Stimulated activated CD8-positive, alpha-beta memory T cell treated with anti-CD3 and anti-CD28 coated beads, Interleukin-2, amount 100 ng/mL, for 48 hours (primary cell): ENCODE measurements around the gene ANK3.

Experiments
- DNase-seq, 2 donors: peaks; one replicate each; pipeline ENCODE4 v3.0.0-alpha.2; 2020; ENCODE audit warnings: low read depth in 2 of 2

Gene ANK3

DNA sequence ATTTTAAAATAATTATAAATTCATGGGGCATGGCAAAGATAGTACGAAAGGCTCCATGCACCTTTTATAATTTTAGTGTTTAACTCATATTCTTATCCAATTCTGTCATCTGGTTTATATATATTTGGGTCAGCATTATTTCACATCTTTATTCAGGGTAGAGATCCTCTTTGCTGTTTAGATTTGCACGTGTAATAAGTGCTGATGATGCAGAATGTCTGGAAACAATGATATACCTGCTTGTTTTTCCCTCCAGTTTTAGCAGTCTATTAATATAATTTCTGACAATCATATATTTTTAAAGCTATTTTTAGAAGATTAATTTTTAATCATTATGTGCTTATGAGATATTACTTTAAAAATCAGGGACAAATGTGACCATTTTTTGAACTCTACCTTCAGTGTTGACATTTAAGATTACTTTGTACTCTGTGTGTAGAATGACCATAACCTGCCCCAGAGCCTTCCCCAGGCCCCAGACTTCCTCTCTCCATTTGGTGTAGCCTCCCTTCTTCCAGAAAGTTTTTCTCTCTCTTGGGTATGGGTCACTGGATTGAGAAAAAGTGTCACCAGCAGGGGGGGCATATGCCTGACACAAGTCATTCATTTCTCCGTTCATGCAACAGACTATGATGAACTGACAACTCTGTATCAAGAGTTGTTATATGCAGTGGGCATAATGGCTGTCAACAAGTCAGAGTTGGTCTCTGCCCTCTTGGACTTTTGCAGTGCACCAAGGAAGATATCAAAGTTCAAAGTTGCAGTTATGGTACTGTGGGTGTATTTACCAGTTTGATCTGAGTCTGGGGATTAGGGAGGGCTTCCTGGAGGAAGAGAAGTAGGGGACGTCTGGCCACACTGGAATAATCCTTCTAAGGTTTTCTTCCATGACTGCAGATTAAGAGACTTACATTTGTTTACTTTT, 290.7 kb downstream of the ANK3 start:
- DNase-seq: no peak

DNA sequence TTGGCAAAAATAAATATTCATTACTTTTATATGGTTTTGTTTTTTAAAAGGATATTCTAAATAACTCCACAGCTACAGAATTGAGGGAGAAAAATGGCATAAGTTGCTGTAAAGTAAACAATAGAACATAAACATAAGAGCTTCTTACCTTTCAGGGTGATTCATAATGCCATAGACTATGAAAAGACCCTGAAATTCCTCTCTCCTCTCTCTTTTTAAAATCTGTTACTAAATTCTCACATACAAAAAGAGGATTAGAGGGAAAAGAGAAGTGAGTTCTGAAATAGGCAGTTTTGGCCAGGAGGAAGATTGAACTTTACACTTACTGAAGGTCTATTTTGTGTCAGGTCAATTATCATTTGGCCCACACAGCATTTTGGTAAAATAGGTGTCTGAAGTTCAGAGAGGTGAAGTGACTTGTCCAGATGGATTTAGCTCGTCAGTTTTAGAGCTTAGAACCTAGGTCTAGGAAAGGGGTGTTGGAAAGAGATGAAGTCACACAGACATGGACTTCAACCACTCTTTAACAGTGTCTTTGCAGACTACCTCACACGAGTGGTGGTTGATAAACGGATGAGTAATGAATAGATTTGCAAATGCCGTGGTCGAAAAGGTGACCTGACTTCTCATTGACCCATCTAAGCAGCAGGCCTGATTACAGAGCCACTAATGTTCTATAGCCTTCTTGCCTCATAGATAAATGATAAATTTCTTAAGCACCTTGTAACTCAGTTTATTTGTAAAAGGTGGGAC, 292.7 kb downstream of the ANK3 start:
- no peak for DNase-seq

DNA sequence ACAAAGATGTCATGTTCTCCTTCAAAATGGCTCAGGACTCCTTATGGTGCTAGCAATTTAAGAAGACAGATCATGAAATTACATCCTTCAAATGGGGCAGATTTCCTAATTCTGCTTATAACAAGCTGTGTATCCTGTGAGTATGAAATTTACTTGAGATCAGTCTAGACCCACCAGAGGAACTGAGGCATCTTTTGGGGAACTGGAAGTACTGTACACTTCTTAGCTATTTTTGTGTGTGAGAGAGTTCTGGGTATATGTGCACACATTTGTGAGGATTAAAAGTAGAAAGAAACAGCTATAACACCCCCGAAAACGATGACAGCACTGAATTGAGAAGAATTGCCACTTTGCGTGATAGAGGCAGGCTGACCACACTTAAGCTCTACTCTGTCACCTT, 296.4 kb downstream of the ANK3 start:
- DNase-seq: no peak

DNA sequence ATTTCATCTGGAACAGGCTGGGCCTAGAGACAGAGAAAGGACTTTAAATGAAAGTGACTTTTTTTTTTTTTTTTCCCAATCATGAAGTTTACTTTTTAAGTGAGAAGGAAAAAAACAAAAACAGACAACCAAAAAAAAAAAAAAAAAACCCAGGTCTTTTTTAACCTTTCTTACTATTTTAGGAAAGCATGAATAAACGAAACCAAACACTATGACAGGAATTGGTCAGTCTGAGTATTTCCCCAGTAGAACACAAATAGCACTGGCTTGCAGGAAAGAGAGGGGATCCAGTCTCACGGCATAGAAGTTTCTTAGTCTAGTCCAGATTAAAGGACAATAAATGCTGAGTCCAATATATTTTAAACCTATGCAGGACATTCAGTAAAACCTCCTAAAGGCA, 302.8 kb downstream of the ANK3 start:
- DNase-seq: no peak

DNA sequence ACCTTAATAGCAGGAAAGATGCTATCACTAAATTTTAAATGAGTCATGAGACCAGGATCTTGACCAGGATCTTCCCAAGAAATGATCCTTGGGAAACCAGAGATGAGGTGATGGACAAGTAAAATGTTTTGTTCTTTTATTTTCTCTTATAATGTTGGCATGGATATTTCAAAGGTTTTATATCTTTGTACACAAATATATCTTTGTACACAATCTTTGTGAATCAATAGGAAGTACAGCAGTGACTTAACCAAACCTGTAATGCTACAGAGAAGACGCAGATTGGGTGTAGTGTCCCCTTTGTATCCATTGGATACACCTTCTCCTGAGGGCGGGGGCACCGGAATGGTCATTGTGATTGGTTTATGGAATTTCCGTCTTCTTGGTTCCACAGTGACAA, 303.3 kb downstream of the ANK3 start:
- no peak for DNase-seq

DNA sequence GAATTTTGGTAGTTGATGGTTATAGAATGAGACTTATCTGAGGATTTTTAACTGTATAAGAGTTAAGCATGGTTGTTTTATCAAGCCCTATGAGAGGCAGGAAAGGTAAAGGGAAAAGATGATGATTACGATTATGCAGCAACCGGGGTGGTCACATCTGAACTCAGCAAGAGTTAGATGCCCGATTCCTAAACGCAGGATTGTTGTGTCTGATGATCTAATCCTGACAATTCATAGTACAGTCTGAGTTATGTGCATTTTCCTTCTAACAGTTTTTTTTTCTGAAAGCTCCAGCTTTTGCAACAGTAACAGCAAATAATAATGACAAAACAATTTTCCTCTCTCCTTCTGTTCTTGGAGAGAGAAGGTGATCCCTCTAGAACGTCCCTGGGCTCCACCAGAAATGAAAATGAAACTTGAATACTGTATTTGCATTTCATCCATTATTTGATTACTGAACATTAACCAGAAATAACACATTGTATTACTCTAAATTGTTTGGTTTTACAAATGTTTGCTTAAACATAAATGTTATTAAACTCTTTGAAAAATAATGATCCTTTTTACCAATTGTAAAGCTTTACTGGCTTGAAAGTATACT, 306.8 kb downstream of the ANK3 start:
- DNase-seq: no peak

DNA sequence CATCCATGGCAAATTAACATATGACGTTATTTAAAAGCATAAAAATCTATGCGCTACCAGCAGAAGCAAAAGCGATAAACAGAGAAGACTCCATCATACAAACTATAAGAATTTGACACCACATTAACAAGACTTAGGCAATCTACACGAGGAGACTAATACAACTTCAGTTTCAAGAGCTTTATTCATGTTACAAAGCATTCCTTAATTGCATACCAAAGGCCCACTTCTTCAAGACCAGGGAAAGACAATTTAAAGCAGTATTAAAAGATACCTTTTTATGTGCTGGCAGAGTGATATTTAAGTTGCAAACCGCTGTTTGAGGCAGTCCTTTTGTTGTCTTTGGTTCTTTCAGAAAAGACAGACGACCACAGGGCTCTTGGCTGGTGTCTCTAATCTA, 307.3 kb downstream of the ANK3 start:
- DNase-seq: no peak

DNA sequence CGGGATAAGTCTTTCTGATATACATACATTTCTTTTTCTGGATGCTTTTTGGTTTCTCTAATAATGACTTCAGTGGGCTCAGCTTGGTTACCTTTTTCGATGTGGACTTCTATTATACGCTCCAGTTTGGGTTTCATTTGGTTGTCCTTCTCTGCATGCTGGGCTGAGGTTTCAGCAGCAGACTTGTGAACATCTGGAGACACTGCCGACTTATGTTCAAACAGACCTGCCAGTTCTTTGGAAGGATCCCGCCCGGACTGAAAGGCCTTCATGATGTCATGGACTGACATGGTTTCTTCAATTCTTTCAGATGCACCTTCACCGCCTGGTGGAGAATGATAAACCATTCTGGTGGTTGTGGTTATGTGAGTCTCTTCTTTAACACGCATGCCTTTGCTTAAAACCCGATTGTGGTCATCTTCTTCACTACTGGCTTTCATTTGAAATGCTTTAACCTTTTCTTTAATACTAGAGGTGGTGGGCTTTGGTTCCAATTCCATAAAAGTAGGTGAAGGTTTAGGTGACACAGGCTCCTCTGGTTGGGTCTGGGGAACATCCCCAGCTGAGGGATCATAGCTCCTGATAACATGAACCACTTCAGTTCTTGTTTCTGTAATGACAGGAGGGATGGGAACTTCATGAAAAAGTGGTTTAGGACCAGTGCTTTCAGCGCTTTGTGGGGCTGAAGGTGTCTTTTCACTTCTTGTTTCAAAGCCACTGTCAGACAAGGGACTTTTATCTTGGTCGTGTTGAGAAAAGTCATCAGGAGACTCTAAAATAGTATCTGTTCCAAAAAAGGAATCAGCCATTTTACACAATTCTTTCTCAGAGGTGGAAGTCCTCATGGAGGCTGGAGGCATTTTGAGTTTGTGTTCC, 315.7 kb downstream of the ANK3 start:
- DNase-seq: no peak

DNA sequence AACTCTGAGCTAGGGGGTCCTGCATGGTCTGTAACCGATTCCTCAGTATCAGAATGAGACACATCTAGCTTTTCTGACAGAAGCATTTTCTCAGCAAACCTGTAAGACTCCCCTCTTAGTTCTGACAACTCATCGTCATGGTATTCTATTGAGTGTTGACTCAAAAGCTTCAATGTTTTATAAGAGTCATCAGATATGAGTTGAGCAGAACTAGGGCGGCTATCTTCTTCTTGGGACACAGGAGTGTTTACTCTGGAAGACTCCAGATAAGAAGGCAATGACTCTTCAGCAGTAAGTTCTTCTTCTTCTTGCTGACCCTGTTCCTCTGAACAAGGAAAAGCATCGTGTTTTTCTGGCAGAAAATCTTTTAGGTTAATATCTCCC, 316.3 kb downstream of the ANK3 start:
- no peak for DNase-seq

DNA sequence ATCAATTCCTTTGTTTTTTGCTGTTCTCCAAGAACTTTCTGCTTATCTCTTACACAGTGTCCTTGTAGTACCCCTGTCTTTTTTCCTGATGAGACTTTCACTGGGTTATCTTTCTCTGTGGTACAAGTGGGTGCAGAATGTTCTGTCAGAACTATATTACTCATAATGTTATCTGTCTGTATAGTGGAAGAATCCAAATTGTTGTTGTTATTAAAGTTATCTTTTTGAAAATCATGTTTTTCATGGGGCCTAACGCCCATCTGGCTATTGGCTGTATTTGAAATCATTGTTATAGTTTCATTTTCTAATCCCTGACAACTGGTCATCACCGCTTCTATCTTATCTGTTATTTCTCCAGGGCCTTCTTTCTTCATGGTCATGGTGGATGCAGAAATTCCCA, 320.4 kb downstream of the ANK3 start:
- no peak for DNase-seq

DNA sequence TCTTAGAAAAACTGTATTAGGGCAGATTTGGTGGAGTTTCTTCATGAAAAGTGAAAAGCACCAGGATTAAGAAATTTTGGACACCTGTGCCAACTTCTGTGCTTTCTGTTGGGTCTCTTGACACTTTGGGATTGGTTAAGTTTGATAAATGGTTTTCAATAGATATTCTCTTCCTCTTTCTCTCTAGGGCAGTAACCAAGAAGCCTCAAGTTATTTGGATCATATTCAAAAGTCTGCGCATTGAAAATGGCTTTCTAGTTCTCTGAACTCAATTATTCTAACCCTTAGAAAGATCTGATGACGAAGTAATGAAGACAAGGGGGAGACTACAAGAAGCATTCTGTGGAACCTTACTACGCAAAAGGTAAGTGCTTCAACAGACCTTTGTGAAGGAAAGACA, 339.3 kb downstream of the ANK3 start:
- DNase-seq: no peak

DNA sequence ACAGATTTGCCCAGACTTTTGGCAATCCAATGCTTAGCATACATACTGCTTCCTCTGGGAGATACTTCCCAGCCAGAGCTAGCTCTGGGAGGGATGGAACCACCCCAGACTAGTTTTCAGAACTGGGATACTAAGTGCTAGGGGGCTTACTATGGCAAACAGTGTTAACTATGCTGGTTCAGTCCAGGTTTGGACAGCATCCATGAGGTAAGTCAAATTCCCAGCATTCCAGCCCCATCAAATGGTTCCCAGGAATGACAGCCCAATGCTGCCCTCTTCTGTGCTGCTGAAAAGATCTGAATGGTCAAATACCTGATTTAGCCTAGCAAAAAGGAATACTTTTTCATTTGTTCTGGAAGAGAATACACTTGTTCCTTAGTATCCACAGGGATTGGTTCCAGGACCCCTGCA, 341.6 kb downstream of the ANK3 start:
- no peak for DNase-seq

DNA sequence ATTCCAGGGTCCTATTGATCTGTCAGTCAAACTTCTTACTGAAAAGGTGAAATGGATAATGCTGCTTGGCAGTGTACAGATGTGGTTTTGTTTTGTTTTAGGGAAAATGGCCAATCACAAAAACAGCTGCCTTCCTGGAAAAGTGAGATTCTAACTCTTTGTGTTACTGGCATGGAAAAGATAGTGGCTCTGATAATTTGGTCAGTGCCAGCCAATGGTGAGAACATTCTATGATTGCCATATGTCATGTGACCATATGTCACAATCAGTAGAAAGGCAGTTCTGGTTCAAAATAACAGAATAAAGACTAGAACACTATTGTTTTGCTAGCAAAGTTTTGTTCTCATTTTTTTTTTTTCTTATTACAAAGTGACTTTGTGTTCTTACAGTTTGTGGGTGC, 344.1 kb downstream of the ANK3 start:
- no peak for DNase-seq

DNA sequence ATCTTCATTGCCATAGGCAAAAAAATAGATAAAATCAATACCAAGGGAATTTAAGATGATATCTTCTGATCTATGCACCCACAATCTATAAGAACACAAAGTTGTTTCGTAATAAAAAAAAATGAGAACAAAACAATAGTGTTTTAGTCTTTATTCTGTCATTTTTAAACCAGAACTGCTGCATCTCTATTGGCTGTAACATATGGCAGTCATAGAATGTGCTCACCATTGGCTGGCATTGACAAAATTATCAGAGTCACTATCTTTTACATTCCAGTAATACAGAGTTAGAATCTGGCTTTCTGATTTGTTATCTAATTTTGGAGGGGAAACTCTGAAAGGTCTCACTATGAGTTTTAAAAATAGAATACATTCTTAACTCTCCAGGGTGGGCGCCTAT, 344.7 kb downstream of the ANK3 start:
- DNase-seq: no peak

DNA sequence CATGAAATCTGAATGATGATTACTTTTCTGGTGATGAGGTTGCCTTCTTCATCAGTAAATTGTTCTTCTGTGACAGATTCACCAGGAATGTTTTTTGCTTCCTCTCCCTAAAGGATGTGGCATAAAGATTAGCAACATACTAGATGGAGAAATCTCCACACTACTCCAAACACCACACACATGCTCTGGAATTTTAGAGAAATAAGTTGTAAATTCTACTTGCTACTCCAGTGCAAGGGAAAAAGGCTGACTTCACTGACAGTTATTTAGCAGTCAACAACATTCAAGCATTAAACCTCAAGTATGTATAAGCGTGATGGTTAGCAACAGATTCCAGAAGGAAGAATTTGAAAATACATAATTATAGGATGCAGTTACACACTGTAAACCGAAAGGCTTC, 345.4 kb downstream of the ANK3 start:
- no peak for DNase-seq

DNA sequence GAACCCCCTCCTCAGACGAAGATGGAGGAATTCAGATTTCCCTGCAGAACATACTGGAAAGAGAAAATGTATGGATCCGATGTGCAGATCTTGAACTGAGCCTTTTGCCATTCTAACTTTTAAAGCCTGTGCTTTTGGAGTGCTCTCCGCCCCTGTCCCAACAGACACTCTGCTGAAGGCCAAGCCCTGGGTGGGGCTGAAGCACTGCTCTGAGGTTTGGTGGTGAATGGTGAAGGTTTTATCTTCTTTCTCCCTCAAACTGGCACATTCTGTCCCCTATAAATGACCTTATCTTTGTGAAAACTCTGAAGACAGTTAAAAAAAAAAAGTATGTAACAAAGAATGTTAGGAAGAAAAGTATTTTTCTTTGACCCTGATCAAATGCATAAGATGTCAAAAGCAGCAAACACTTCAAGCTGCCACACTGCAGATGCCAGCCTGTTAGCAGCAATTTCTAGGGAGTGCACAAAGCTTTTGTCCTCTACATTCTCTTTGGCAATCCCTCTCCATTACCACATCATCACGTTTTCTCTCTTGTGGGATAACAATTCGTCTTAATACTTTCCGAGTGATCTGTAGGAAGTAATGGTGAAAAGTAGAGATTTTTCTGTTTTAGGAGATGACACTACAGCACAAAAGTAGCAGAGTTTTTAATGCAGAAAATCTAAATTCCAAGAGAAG, 346.0 kb downstream of the ANK3 start:
- no peak for DNase-seq

DNA sequence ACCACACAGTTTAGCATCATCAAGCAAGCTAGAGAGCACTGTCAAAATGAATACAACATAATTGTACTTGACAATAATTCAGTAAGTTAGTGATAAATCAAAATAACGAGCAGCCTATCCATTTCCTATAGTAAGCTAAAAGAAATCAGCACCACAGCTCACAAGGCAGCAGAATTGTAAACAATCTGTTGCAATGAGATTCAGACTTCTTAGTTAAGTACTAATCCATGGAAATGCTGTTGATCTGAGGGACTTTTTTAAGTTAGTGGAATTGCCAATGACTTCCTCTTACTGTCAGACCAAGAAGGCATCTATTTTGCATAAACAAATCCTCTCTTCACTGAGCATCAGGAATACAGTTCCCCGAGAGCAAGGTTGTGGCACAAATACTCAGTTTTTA, 346.8 kb downstream of the ANK3 start:
- no peak for DNase-seq

DNA sequence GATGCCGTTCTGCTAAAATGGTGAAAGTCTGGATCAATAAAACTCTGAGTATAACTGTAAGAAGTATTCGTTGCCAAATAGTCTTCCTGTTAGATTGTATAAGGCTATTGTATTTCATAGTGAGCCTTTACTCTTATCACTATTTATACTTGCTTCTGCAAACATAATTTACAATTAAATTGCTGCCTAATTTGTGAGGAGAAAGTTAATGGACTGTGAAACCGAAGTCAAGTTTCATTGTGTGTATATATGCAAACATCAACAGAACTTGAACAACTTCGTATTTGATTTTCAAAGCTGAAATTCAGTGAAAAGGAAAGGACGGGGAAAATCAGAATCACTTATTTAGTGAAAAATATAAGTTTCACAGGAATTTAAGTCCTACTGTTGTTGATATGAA, 347.4 kb downstream of the ANK3 start:
- DNase-seq: no peak

DNA sequence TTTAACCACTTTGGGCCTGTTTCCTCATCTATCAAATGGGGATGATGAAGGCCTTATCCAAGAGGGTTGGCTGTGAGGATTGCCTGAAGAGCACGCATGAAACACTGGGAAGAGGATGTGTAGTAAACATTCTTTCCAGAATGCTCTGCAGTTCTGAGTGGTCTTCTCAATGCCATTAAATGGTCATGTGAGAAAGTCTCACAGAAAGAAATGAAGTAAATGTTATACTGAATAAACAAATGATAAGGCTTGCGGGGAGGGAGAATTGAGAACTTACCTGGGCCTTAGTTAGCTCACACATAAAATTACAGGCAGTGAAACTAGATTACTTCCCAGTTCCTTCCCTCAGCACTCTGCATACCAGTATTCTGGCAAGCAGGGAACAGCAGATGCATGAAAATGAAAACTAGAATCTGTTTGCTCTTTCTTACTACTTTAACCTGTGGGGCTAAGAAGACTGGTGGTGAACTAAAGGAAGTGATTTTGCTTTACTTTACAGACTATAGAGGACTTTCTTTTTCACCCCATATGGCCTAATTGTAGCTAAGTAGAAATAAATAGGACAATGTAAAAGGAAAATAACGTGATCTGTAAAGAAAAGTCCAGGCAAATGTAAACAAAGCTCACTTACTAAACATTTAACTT, 348.1 kb downstream of the ANK3 start:
- DNase-seq: no peak

DNA sequence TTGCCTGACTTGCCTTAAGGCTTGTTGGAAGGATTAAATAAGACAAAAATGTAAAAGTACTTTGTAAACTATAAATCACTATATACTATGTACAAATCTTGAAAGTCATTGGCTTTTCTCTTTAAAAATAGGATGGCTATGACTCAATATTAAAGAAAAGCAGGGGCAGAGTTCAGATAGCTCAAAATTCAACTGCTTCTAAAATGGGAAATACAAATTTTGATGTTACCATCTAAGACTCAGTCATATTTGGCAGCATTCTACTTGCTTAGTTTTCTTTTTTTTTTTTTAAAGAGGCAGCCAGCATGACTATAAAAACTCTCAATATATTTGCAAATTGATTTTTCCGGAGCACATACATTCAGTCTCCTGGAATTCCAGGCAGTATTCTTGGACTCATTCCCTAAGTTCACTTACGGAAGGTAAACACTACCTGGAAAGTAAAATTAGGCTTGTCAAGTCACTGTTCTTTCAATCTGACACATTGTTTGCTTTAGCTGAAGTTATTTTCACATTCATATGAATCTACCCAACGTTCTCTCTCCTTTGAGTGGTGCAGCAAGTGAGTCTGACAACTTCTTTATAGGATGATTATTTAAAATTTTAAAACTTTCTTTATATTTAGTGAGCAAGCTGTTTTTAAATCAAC, 349.5 kb downstream of the ANK3 start:
- DNase-seq: no peak
